Measurements from ENCODE around the gene CDKAL1. TPM values are rescaled to one million over a fixed set of nuclear protein-coding genes. Genes with fewer than 3 reads are reported as not detected.
"Not testable (repeated sequence)": the region's sequence is repeated elsewhere in the genome, so short reads cannot be mapped to it uniquely, and the experiment has no call there.

Gene CDKAL1
- total and polyA plus RNA-seq, 2 donors: 9.8 to 19.9 TPM

DNA sequence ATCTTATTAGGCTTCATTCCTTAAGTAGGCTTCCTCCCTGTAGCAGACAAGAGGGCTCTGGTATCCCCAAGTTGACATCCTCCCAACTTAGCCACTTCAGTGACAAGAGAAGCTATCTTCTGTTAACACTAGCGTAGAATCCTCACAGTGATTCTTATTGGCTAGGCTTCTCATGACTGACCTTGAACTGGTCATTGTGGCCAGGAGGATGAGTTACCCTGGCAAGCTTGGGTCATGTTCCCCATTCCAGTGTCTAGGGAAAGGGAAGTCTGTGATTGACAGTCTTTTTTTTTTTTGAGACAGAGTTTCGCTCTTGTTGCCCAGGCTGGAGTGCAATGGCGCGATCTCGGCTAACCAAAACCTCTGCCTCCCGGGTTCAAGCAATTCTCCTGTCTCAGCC is 7.1 kb downstream of the CDKAL1 start:
- Histone ChIP-seq H3K4me1 (ENCODE audit: control insufficient read depth in 2 of 2, insufficient read depth in 2 of 2, low read length in 2 of 2) (no peaks in the 10 kb centered on the region), H3K9me3 (ENCODE audit: control insufficient read depth in 2 of 2, insufficient read depth in 1 of 2, low read length in 1 of 2) (no peaks in the 10 kb centered on the region), H3K4me3 (ENCODE audit: low read length in 2 of 2) (no peak overlapping the region), H3K36me3 (ENCODE audit: control insufficient read depth in 2 of 2, insufficient read depth in 2 of 2, low read length in 1 of 2) (peaks cover 13 to 17% of the 10 kb centered on the region in 2 donors), H3K27me3 (ENCODE audit: control insufficient read depth in 2 of 2, insufficient read depth in 1 of 2, low read length in 1 of 2) (no peaks in the 10 kb centered on the region), H3K27ac (ENCODE audit: low read depth in 1 of 2, low read length in 1 of 2) (no peak overlapping the region)
- DNase-seq (ENCODE audit: low read depth in 6 of 9, low spot score in 9 of 9): no peak
- 99% methylated on average over 6 of the region's 6 CpGs for WGBS

DNA sequence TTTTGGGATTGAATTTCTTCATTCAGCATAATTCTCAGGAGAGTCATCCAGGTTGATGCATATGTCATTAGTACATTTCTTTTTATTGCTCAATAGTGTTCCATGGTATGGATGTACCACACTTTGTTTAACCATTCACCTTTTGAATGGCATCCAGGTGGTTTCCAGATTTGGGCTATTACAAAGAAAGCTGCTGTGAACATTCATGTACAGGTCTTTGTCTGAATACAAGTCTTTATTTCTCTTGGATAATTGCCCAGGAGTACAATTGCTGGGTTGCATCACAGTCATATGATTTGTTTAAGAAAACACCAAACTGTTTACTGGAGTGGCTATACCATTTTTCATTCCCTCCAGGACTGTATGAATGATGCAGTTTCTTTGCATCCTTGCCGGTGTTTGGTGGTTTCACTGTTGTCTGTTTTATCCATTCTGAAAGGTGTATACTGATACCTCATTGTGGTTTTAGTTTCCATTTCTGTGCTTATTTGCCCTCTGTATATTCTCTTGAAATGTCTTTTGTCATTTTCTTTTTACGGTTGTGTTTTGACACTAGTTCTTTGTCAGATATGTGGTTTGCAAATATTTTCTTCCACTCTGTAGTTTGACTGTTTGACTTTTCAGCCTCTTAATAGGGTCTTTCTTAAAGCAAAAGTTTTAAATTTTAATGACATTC is 8.8 kb downstream of the CDKAL1 start:
- Histone ChIP-seq H3K4me3 (ENCODE audit: low read length in 2 of 2) (no peak overlapping the region), H3K27ac (ENCODE audit: low read depth in 1 of 2, low read length in 1 of 2) (no peak overlapping the region), H3K36me3 (ENCODE audit: control insufficient read depth in 2 of 2, insufficient read depth in 2 of 2, low read length in 1 of 2) (peaks cover 15 to 25% of the 10 kb centered on the region in 2 donors), H3K27me3 (ENCODE audit: control insufficient read depth in 2 of 2, insufficient read depth in 1 of 2, low read length in 1 of 2) (no peaks in the 10 kb centered on the region), H3K9me3 (ENCODE audit: control insufficient read depth in 2 of 2, insufficient read depth in 1 of 2, low read length in 1 of 2) (no peaks in the 10 kb centered on the region), H3K4me1 (ENCODE audit: control insufficient read depth in 2 of 2, insufficient read depth in 2 of 2, low read length in 2 of 2) (no peaks in the 10 kb centered on the region)
- WGBS: 9% methylated on average over 2 of the region's 2 CpGs
- peak in 1 of 9 donors; percentile 52 for DNase-seq (ENCODE audit: low read depth in 6 of 9, low spot score in 9 of 9)

DNA sequence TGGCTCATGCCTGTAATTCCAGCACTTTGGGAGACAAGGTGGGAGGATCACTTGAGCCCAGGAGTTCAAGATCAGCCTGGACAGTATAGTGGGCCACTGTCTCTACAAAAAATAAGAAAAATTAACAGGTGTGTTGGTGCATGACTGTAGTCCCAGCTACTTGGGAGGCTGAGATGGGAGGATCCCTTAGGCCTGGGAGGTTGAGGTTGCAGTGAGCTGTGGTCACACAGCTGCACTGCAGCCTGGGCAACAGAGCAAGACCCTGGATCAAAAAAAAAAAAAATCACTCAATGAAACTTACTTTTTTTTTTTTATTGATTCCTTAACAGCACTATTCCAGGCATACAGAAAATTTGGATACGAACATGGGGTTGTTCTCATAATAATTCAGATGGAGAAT is 14.0 kb downstream of the CDKAL1 start:
- DNase-seq (ENCODE audit: low read depth in 6 of 9, low spot score in 9 of 9): no peak
- Histone ChIP-seq H3K9me3 (ENCODE audit: control insufficient read depth in 2 of 2, insufficient read depth in 1 of 2, low read length in 1 of 2) (no peaks in the 10 kb centered on the region), H3K4me1 (ENCODE audit: control insufficient read depth in 2 of 2, insufficient read depth in 2 of 2, low read length in 2 of 2) (no peaks in the 10 kb centered on the region), H3K4me3 (ENCODE audit: low read length in 2 of 2) (no peak overlapping the region), H3K36me3 (ENCODE audit: control insufficient read depth in 2 of 2, insufficient read depth in 2 of 2, low read length in 1 of 2) (peaks cover 13 to 43% of the 10 kb centered on the region in 2 donors), H3K27me3 (ENCODE audit: control insufficient read depth in 2 of 2, insufficient read depth in 1 of 2, low read length in 1 of 2) (no peaks in the 10 kb centered on the region), H3K27ac (ENCODE audit: low read depth in 1 of 2, low read length in 1 of 2) (no peak overlapping the region)
- WGBS: 99% methylated on average over 1 of the region's 1 CpG

DNA sequence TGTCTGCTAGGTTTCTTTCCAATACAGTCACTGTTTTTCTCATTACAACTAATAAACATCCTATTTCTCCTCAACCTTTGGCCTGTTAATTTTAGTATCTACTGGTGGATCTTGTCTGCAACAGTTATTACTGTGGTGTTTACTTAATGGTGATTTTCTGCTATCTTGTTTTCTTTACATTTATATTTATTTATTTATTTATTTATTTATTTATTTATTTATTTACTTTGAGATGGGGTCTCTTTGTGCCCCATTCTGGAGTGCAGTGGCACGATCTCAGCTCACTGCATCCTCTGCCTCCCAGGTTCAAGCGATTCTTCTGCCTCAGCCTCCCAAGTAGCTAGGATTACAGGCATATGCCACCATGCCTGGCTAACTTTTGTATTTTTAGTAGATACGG is 15.1 kb downstream of the CDKAL1 start:
- H3K27ac ChIP-seq (ENCODE audit: low read depth in 1 of 2, low read length in 1 of 2): not testable (repeated sequence)
- H3K36me3 ChIP-seq (ENCODE audit: control insufficient read depth in 2 of 2, insufficient read depth in 2 of 2, low read length in 1 of 2): peaks cover 18 to 43% of the 10 kb centered on the region in 2 donors

DNA sequence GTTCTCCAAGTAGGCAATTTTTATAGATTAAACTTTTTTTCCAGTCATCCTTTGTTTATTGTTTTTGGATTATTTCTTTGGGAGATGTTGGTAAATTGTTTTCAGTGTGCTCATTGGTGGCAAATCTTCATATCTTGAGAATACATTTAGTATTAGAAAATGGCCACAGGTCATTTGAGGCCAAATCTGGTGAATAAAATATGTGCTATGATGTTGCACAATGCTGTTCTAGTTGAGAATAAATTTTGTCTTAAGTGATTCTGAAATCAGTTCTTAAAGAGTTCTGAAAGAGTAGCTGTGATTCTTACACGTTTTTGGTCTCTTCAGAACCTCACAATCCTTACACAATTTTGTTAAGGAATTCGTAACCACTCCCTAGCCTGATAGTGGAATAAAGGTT is 20.1 kb downstream of the CDKAL1 start:
- Histone ChIP-seq H3K4me3 (ENCODE audit: low read length in 2 of 2) (no peak overlapping the region), H3K27ac (ENCODE audit: low read depth in 1 of 2, low read length in 1 of 2) (no peak overlapping the region), H3K9me3 (ENCODE audit: control insufficient read depth in 2 of 2, insufficient read depth in 1 of 2, low read length in 1 of 2) (no peaks in the 10 kb centered on the region), H3K27me3 (ENCODE audit: control insufficient read depth in 2 of 2, insufficient read depth in 1 of 2, low read length in 1 of 2) (no peaks in the 10 kb centered on the region), H3K36me3 (ENCODE audit: control insufficient read depth in 2 of 2, insufficient read depth in 2 of 2, low read length in 1 of 2) (peaks cover 8 to 17% of the 10 kb centered on the region in 2 donors), H3K4me1 (ENCODE audit: control insufficient read depth in 2 of 2, insufficient read depth in 2 of 2, low read length in 2 of 2) (no peaks in the 10 kb centered on the region)
- DNase-seq (ENCODE audit: low read depth in 6 of 9, low spot score in 9 of 9): no peak
- 96% methylated on average over 2 of the region's 2 CpGs for WGBS

More for the DNA sequence above, 15.1 kb downstream of the CDKAL1 start:
- H3K4me3 ChIP-seq (ENCODE audit: low read length in 2 of 2); H3K27me3 ChIP-seq (ENCODE audit: control insufficient read depth in 2 of 2, insufficient read depth in 1 of 2, low read length in 1 of 2); DNase-seq (ENCODE audit: low read depth in 6 of 9, low spot score in 9 of 9); H3K9me3 ChIP-seq (ENCODE audit: control insufficient read depth in 2 of 2, insufficient read depth in 1 of 2, low read length in 1 of 2); H3K4me1 ChIP-seq (ENCODE audit: control insufficient read depth in 2 of 2, insufficient read depth in 2 of 2, low read length in 2 of 2): not testable (repeated sequence)
- 98% methylated on average over 3 of the region's 3 CpGs for WGBS

- Histone ChIP-seq H3K4me1 (ENCODE audit: control insufficient read depth in 2 of 2, insufficient read depth in 2 of 2, low read length in 2 of 2) (no peaks in the 10 kb centered on the region), H3K36me3 (ENCODE audit: control insufficient read depth in 2 of 2, insufficient read depth in 2 of 2, low read length in 1 of 2) (peaks cover 8 to 17% of the 10 kb centered on the region in 2 donors), H3K4me3 (ENCODE audit: low read length in 2 of 2) (no peak overlapping the region), H3K27me3 (ENCODE audit: control insufficient read depth in 2 of 2, insufficient read depth in 1 of 2, low read length in 1 of 2) (no peaks in the 10 kb centered on the region), H3K27ac (ENCODE audit: low read depth in 1 of 2, low read length in 1 of 2) (no peak overlapping the region), H3K9me3 (ENCODE audit: control insufficient read depth in 2 of 2, insufficient read depth in 1 of 2, low read length in 1 of 2) (no peaks in the 10 kb centered on the region)
- no peak for DNase-seq (ENCODE audit: low read depth in 6 of 9, low spot score in 9 of 9)
- whole genome bisulfite sequencing: 100% methylated on average over 1 of the region's 1 CpG
Measured at GRCh38 chr6:20554817-20555216, 20.6 kb downstream of the CDKAL1 start.

- Histone ChIP-seq H3K27me3 (ENCODE audit: control insufficient read depth in 2 of 2, insufficient read depth in 1 of 2, low read length in 1 of 2) (no peaks in the 10 kb centered on the region), H3K4me1 (ENCODE audit: control insufficient read depth in 2 of 2, insufficient read depth in 2 of 2, low read length in 2 of 2) (no peaks in the 10 kb centered on the region), H3K4me3 (ENCODE audit: low read length in 2 of 2) (no peak overlapping the region), H3K27ac (ENCODE audit: low read depth in 1 of 2, low read length in 1 of 2) (no peak overlapping the region), H3K9me3 (ENCODE audit: control insufficient read depth in 2 of 2, insufficient read depth in 1 of 2, low read length in 1 of 2) (no peaks in the 10 kb centered on the region), H3K36me3 (ENCODE audit: control insufficient read depth in 2 of 2, insufficient read depth in 2 of 2, low read length in 1 of 2) (peaks cover 0 to 3% of the 10 kb centered on the region in 2 donors)
- whole genome bisulfite sequencing: 67% methylated on average over 2 of the region's 2 CpGs
- no peak for DNase-seq (ENCODE audit: low read depth in 6 of 9, low spot score in 9 of 9)
Measured at GRCh38 chr6:20559924-20560551, 25.8 kb downstream of the CDKAL1 start.

GRCh38 chr6:20563377-20563776 is 29.1 kb downstream of the CDKAL1 start:
- DNase-seq (ENCODE audit: low read depth in 6 of 9, low spot score in 9 of 9): no peak
- Histone ChIP-seq H3K27ac (ENCODE audit: low read depth in 1 of 2, low read length in 1 of 2) (no peak overlapping the region), H3K4me1 (ENCODE audit: control insufficient read depth in 2 of 2, insufficient read depth in 2 of 2, low read length in 2 of 2) (no peaks in the 10 kb centered on the region), H3K4me3 (ENCODE audit: low read length in 2 of 2) (no peak overlapping the region), H3K9me3 (ENCODE audit: control insufficient read depth in 2 of 2, insufficient read depth in 1 of 2, low read length in 1 of 2) (no peaks in the 10 kb centered on the region), H3K27me3 (ENCODE audit: control insufficient read depth in 2 of 2, insufficient read depth in 1 of 2, low read length in 1 of 2) (no peaks in the 10 kb centered on the region), H3K36me3 (ENCODE audit: control insufficient read depth in 2 of 2, insufficient read depth in 2 of 2, low read length in 1 of 2) (no peaks in the 10 kb centered on the region)
- WGBS: over 99% methylated on average over 2 of the region's 2 CpGs

- Histone ChIP-seq H3K27ac (ENCODE audit: low read depth in 1 of 2, low read length in 1 of 2) (no peak overlapping the region), H3K27me3 (ENCODE audit: control insufficient read depth in 2 of 2, insufficient read depth in 1 of 2, low read length in 1 of 2) (no peaks in the 10 kb centered on the region), H3K4me1 (ENCODE audit: control insufficient read depth in 2 of 2, insufficient read depth in 2 of 2, low read length in 2 of 2) (no peaks in the 10 kb centered on the region), H3K36me3 (ENCODE audit: control insufficient read depth in 2 of 2, insufficient read depth in 2 of 2, low read length in 1 of 2) (no peaks in the 10 kb centered on the region), H3K4me3 (ENCODE audit: low read length in 2 of 2) (no peak overlapping the region), H3K9me3 (ENCODE audit: control insufficient read depth in 2 of 2, insufficient read depth in 1 of 2, low read length in 1 of 2) (no peaks in the 10 kb centered on the region)
- DNase-seq (ENCODE audit: low read depth in 6 of 9, low spot score in 9 of 9): peak in 6 of 9 donors; percentile 21 to 78 (median 53)
Measured at GRCh38 chr6:20564269-20564668, 30.0 kb downstream of the CDKAL1 start.

Measured in thymus (tissue), 11 donors.